Measurements from ENCODE around the gene L3MBTL1. TPM values are rescaled to one million over a fixed set of nuclear protein-coding genes. Genes with fewer than 3 reads are reported as not detected.

The L3MBTL1 gene
- total RNA-seq, 3 donors from 2014 or later = 3.9 to 4.0 (median 4.0) TPM

DNA sequence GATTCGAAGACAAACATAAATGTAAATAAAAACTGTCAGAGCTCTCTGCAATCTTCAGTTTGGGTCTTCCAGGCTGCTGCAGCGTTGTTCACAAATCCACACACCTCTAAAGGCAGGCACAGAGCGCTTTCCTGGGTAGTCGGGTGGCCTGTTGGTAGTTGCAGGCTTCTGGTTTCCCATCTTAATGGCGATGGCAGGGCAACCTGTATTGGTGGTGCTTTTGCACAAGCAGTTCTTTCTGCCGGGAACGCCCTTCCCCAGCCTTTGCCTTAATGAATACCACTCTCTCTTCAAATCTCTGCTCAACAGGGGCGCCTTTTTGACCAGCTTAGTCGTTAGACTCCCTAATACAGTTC lies 82.5 kb downstream of the L3MBTL1 start:
- peaks cover 7% of the 10 kb centered on the region for H3K36me3 Mint-ChIP-seq (ENCODE audit: insufficient read depth)

DNA sequence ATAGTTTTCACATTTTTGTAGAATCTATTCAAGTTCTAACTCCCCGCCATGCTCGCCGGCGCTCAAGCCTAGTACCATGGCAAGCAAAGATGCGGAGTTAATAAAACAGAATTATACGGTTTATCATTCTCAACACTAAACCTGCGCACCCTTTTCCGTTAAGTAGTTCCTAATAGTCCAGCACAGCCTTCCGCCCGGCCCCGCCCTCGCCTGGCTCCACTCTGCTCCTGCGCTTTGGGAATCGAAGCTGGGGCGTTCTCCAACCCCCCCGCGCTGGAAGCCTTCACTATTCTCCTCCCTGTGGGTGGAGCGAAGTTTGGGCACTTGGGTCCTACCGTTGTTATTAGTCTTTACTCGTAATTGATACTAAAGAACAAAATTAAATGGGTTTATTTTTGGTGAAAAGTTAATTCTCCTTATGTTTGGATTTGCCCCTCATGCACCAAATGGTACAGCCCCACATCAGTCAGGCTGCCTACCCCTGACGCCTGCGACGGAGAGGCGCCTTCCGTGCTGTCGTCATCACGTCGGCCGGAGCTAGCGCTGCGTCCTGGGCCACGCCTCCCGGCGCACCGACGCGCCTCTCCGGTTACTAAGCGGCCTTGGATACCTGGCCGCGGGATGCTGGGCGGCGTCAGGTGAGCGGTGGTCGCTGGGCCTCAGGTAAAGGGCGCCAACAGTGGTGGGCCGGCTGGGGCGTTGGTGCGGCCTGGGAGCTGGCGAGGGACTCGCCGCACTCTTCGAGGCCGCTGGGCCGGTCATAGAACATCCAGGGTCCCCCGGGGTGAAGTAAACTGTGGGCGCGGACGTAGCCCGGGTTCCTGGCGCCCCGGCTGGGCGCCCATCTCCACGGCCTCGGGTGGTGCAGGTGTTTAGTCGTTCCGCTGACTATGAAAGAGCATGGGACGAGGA lies 83.2 kb downstream of the L3MBTL1 start, which contains the start of gene IFT52:
IFT52 (plus strand) TSS at position 546 of the 912 bp plus-strand sequence. CDS start 3,762 bp downstream, outside the sequence.
- ATAC-seq (peak; percentile 99), DNase-seq (peak; percentile 85)
- peaks cover 16% of the 10 kb centered on the region for H3K4me1 Mint-ChIP-seq (ENCODE audit: low read depth)
- H3K36me3 Mint-ChIP-seq (ENCODE audit: insufficient read depth) = peaks cover 7% of the 10 kb centered on the region
- no peaks in the 10 kb centered on the region for H3K9me3 Mint-ChIP-seq
- H3K27me3 Mint-ChIP-seq (ENCODE audit: low read depth) = no peaks in the 10 kb centered on the region
- peak within 1 kb of the TSS; percentile 91 for H3K4me3 Mint-ChIP-seq

More for the DNA sequence above, 82.5 kb downstream of the L3MBTL1 start:
- no peaks in the 10 kb centered on the region for H3K9me3 Mint-ChIP-seq
- DNase-seq (no peak), ATAC-seq (no peak)
- peak overlapping the region; percentile 91 for H3K4me3 Mint-ChIP-seq
- H3K27me3 Mint-ChIP-seq (ENCODE audit: low read depth) = no peaks in the 10 kb centered on the region
- H3K4me1 Mint-ChIP-seq (ENCODE audit: low read depth) = peaks cover 16% of the 10 kb centered on the region

Other genes with a start within 250 kb of the L3MBTL1 start
- 100 to 1,000 TPM; 280 to 299 (median 287) TPM for gene SRSF6, start 49.8 kb upstream of the L3MBTL1 start, total RNA-seq
- under 1 TPM in 2 of 3 donors, not detected in 1; 0.18 to 0.32 TPM for gene SGK2, start 51.3 kb downstream of the L3MBTL1 start, total RNA-seq
- gene IFT52, start 83.2 kb downstream of the L3MBTL1 start, total RNA-seq = 10 to 100 TPM; 13.5 to 16.1 (median 14.2) TPM
- gene MYBL2, start 159.4 kb downstream of the L3MBTL1 start, total RNA-seq = 10 to 100 TPM; 19.8 to 26.2 (median 23.0) TPM
- gene GTSF1L, start 219.3 kb downstream of the L3MBTL1 start, total RNA-seq = not detected

Data from activated T-cell treated with anti-CD3 and anti-CD28 coated beads, Interleukin-2, amount 50 U/mL, for 4 hours (primary cell).